ENCODE results near the gene COL19A1.

COL19A1 gene

DNA sequence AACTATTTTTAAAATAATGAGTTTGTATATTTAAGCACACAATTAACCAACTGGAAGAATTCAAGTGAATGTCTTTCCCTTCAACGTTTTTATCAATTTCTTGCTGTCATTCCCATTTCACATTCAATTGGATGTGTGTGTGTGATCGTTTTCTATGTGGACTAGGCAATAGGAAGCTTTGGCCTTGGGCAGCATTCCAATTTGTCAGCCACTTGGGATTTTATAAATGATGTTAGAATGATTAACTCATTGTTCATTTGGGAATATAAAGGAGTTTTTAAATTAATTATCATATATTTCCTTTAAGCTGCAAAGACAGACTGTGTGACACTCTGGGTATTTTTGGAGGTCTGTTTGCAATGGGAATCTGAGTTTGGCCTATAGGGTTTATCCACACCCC is 274.1 kb downstream of the COL19A1 start:
- no peak for DNase-seq (ENCODE audit: low read depth)
- H3K4me3 ChIP-seq (ENCODE audit: low read depth, low read length), result no peak overlapping the region
- TF ChIP-seq POLR2A (IDR thresholded peaks at IDR 0.05; ENCODE audit: extremely low read depth, insufficient read length) (no peak), MYC (IDR thresholded peaks at IDR 0.05; ENCODE audit: low read depth, low read length) (no peak)
- TF ChIP-seq, protein P1, sequence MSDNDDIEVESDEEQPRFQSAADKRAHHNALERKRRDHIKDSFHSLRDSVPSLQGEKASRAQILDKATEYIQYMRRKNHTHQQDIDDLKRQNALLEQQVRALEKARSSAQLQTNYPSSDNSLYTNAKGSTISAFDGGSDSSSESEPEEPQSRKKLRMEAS (IDR thresholded peaks at IDR 0.05; ENCODE audit: low read depth, low read length), result no peak
- TF ChIP-seq, protein P2, sequence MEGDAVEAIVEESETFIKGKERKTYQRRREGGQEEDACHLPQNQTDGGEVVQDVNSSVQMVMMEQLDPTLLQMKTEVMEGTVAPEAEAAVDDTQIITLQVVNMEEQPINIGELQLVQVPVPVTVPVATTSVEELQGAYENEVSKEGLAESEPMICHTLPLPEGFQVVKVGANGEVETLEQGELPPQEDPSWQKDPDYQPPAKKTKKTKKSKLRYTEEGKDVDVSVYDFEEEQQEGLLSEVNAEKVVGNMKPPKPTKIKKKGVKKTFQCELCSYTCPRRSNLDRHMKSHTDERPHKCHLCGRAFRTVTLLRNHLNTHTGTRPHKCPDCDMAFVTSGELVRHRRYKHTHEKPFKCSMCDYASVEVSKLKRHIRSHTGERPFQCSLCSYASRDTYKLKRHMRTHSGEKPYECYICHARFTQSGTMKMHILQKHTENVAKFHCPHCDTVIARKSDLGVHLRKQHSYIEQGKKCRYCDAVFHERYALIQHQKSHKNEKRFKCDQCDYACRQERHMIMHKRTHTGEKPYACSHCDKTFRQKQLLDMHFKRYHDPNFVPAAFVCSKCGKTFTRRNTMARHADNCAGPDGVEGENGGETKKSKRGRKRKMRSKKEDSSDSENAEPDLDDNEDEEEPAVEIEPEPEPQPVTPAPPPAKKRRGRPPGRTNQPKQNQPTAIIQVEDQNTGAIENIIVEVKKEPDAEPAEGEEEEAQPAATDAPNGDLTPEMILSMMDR (IDR thresholded peaks at IDR 0.05; ENCODE audit: low read depth, low read length), result no peak

DNA sequence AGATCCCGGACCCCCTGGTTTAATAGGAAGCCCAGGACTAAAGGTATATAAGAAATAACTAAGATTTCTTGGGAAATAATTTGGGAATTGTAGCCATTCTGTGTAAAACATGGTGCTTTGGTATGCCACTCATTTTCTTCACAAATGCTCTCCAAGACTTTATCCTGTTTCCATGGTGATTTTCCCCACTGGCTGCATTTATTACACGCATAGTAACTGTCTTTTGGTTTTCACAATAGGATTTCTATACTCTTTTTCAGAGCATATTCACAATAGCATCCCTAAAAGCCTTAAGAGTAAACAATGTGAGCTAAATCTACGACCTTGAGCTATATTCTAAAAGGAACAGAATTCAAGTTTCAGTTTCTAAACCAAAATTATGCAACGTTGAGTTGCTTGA is 275.7 kb downstream of the COL19A1 start:
- H3K4me3 ChIP-seq (ENCODE audit: low read depth, low read length), result no peak overlapping the region
- TF ChIP-seq, protein P2 (IDR thresholded peaks at IDR 0.05; ENCODE audit: low read depth, low read length), result no peak
- TF ChIP-seq, protein P1 (IDR thresholded peaks at IDR 0.05; ENCODE audit: low read depth, low read length), result no peak
- TF ChIP-seq POLR2A (IDR thresholded peaks at IDR 0.05; ENCODE audit: extremely low read depth, insufficient read length) (no peak), MYC (IDR thresholded peaks at IDR 0.05; ENCODE audit: low read depth, low read length) (no peak)
- no peak for DNase-seq (ENCODE audit: low read depth)

DNA sequence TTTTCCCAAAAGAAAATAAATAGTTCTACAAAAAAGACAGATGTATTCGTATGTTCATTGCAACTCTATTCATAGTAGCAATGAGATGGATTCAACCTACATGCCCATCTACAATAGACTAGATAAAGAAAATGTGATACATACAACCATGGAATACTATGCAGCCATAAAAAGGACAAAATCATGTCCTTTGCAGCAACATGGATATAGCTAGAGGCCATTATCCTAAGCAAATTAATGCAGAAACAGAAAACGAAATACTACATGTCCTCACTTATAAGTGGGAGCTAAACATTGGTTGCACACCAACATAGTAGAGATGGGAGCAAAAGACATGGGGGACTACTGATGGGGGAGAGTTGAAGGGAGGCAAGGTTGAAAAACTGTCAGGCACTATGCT is 278.8 kb downstream of the COL19A1 start:
- no peak overlapping the region for H3K4me3 ChIP-seq (ENCODE audit: low read depth, low read length)
- no peak for DNase-seq (ENCODE audit: low read depth)
- TF ChIP-seq, protein P2 (IDR thresholded peaks at IDR 0.05; ENCODE audit: low read depth, low read length), result no peak
- TF ChIP-seq POLR2A (IDR thresholded peaks at IDR 0.05; ENCODE audit: extremely low read depth, insufficient read length), result no peak
- TF ChIP-seq MYC (IDR thresholded peaks at IDR 0.05; ENCODE audit: low read depth, low read length), result no peak
- TF ChIP-seq, protein P1 (IDR thresholded peaks at IDR 0.05; ENCODE audit: low read depth, low read length), result no peak

DNA sequence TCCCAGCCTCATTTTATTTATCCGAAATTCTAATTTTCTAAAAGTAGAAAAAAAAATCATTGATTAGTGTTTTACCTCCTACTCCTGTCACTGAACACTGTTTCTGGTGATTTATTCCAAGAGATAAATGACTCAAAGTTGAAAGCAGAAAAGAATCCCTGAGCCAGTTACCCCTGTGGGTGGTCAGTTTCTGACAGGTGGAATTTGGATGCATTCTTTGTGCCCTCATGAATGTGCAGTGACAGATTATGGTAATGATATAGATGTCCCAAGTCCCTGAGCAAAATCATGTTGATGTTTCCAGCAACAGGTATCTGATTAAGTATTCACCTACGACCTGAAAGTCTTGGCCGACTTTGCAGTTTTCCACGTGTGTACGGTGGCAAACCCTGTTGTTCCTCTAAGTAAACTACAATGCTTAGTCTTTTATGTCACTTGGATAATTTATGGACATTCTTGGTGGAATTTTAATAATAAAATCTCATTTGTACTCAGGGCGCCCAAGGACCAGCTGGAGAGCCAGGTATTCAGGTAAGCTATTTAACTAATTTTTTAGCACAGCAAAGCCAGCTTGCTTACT is 282.9 kb downstream of the COL19A1 start:
- DNase-seq (ENCODE audit: low read depth), result no peak
- no peak overlapping the region for H3K4me3 ChIP-seq (ENCODE audit: low read depth, low read length)
- TF ChIP-seq, protein P1 (IDR thresholded peaks at IDR 0.05; ENCODE audit: low read depth, low read length), result no peak
- TF ChIP-seq, protein P2 (IDR thresholded peaks at IDR 0.05; ENCODE audit: low read depth, low read length), result no peak

DNA sequence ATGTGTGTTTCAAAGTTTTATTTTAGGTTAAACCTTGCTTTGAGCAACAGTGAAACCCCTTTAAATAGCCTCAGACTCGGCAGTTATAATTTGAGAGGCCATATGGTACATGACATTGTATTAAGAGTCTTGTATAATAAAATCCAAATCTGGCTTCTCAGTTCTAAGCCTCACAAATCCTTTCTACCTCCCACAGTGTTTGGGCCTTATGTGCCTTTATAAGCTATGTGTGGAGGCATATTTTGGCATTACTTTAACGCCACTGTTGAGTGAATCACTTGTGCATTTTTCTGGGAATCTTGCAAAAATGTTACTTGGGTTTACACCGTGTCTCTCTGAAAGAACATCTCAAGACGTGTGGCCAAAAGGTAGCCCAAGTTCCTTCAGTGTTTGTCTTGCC is 284.2 kb downstream of the COL19A1 start:
- no peak for DNase-seq (ENCODE audit: low read depth)
- TF ChIP-seq, protein P2 (IDR thresholded peaks at IDR 0.05; ENCODE audit: low read depth, low read length), result no peak
- TF ChIP-seq POLR2A (IDR thresholded peaks at IDR 0.05; ENCODE audit: extremely low read depth, insufficient read length), result no peak
- TF ChIP-seq, protein P1 (IDR thresholded peaks at IDR 0.05; ENCODE audit: low read depth, low read length), result no peak
- TF ChIP-seq MYC (IDR thresholded peaks at IDR 0.05; ENCODE audit: low read depth, low read length), result no peak
- H3K4me3 ChIP-seq (ENCODE audit: low read depth, low read length), result no peak overlapping the region
